AG09319 (cell line): ENCODE data around the gene HPCAL1.

Source experiments
- DNase-seq: peaks from one replicate; pipeline ENCODE4 v3.0.0-alpha.2; 2010; ENCODE audit warnings: low read depth; ENCODE audit errors: extremely low read depth
- TF ChIP-seq, protein P1 (sequence below): IDR thresholded peaks from 2 replicates; pipeline ENCODE4 v1.5.1; 2011; ENCODE audit warnings: low read depth, mild to moderate bottlenecking, inconsistent platforms, low read length, moderate library complexity

HPCAL1 gene

DNA sequence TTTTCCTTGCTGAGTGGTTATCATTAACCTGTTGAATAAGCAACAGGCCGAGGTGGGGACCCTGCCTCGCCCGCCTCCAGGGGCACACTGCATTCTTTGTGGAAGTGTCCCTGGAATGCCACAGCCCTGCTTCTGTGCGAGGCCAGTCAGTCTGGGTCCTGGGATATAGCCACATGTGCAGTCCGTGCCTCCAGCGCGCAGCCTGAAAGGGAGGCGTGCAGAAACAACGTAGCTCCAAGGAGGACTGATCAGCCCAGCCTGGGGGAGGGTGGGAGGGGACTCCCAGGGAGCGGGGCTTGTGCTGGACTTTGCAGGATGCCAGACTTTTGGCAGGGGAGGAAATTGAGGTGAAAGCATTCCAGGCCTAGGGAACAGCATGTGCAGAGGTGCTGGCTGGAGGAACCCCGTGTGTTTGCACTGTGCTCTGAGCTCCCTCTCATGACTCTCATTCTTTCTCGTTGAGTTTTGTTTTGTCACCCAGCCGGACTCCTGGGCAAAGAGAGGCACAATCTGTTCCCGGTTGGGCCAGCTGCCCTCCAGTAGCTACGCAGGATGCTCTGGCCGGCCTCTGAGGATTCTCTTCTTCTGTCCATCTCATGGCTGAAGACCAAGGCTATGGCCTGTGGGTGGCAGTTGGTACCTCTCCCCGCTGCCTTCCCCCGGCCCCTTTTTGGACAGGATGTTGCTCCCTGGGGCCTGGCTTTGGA, 39.7 kb downstream of the HPCAL1 start:
- TF ChIP-seq, protein P1, sequence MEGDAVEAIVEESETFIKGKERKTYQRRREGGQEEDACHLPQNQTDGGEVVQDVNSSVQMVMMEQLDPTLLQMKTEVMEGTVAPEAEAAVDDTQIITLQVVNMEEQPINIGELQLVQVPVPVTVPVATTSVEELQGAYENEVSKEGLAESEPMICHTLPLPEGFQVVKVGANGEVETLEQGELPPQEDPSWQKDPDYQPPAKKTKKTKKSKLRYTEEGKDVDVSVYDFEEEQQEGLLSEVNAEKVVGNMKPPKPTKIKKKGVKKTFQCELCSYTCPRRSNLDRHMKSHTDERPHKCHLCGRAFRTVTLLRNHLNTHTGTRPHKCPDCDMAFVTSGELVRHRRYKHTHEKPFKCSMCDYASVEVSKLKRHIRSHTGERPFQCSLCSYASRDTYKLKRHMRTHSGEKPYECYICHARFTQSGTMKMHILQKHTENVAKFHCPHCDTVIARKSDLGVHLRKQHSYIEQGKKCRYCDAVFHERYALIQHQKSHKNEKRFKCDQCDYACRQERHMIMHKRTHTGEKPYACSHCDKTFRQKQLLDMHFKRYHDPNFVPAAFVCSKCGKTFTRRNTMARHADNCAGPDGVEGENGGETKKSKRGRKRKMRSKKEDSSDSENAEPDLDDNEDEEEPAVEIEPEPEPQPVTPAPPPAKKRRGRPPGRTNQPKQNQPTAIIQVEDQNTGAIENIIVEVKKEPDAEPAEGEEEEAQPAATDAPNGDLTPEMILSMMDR: no peak
- no peak for DNase-seq

DNA sequence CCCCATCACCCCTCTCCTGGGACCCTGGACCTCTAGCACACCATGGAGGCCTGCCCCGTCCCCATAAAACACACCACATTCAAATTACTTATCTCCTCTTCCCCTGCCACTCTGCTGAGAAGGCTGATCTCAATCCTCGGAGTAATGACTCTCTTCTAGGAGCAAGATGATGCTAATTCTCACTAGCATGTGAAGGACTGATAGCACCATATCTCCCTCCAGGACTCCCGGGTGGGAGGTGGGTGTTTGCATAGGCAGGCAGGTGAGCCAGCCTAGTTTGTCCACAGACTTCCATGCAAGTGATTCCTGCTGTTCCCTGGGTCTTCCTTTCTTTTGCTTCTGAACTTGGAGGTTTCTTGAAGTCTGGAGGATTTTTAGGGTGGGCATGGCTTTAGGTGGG, 40.5 kb downstream of the HPCAL1 start:
- DNase-seq: no peak
- TF ChIP-seq, protein P1: no peak

DNA sequence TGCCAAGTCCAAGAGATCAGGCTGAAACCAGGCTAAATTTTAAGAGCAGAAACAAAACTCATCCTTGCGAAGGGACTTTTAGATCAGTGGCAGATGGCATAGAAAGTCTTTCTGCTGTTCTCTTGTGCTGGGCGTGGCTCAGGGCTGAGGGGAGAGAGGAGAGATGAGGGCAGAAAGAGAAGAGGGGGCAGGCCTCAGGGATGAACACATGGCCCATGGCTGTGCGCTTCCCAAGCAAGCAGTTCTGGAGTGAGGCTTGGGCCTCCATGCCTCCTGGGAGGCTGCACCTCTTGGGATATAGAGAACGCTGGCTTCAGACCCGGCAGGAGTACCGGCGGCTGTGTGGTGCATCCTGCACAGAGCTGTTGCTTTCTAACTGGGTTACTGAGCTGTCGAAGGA, 41.0 kb downstream of the HPCAL1 start:
- TF ChIP-seq, protein P1: no peak
- DNase-seq: no peak

DNA sequence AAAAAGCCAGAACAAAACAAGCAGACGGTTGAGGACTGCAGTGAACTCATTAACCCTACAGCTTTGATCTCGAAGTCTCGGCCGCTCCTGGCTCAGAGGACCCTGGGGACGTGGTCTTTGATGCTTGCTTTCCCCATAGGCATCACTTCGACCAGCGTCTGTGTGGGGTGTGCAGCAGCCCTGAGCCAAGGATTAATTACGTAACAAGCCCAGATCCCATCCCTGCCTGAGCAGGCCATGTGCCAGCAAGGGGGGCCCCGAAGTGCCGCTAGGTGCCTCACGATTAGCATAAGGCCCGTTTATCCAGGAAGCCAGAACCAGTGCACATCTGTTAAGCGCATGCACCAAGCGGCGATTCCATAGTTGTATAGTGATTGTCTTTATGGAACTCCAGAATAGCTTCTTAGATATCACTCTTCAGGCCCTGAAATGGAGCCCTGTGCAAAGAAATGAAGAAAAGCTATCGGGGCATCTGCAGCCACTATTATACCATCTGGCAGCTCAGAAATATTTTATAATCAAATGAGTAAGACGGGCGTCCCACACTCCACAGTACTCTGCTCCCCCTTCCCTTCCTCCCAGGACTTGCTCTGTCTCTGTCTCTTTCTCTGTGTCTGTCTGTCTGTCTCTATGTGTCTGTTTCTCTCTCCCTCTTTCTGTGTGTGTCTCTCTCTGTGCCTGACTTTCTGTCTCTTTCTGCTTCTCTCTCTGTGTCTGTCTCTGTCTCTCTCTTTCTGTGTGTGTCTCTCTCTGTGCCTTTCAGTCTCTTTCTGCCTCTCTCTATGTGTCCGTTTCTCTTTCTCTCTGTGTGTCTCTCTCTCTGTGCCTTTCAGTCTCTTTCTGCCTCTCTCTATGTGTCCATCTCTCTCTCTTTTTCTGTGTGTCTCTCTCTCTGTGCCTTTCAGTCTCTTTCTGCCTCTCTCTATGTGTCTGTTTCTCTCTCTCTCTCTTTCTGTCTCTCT, 41.7 kb downstream of the HPCAL1 start:
- TF ChIP-seq, protein P1: no peak
- DNase-seq: no peak

DNA sequence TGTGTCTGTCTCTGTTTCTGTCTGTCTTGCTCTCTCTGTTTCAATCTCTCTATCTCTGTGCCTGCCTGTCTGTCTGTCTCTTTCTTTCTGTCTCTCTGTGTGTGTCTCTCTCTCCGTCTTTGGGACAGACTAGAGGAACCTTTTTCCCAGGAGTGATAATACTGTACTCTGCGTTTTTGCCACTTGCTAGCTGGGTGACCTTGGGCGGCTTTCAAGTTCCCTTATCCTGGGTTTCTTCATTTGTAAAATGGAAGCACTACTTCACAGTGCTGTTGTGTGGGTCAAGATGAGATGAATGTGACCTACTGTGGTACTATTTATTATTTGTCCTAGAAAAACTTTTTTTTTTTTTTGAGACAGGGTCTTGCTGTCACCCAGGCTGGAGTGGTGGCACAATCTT, 42.4 kb downstream of the HPCAL1 start:
- DNase-seq: no peak
- TF ChIP-seq, protein P1: no peak

DNA sequence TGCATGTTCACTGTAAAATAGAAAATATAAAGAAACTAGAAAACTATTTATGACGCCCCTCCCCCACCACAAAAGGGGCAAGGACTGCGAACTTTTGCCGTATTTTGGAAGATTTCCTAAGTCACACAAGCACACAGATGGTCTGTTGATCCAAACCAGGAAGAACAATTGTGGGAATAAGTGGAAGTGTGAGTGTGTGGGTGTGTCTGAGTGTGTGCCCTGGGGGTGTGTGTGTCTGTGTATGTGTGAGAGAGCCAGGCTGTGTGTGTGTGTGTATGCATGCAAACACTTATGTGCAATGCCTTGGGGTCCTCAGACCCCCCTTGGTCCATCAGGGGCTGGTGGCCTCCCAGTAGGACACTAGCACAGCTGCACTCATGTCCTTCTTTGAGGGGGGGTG, 43.1 kb downstream of the HPCAL1 start:
- no peak for DNase-seq
- TF ChIP-seq, protein P1: no peak
